Neuronal stem cell (in vitro differentiated cells): ENCODE data around the gene ZNF536.

Source experiments
- DNase-seq: peaks from one replicate; pipeline ENCODE4 v3.0.0-alpha.2; 2013; ENCODE audit warnings: low spot score
- H2AFZ ChIP-seq: one replicate; pipeline ENCODE4 v1.6.1; 2013; ENCODE audit warnings: mild to moderate bottlenecking, low read length, inconsistent platforms
- H2AK5ac ChIP-seq: 2 replicates; pipeline ENCODE4 v1.6.1; 2013; ENCODE audit warnings: low read depth, mild to moderate bottlenecking, inconsistent platforms, low read length, moderate library complexity, mixed read lengths
- H2BK120ac ChIP-seq: 2 replicates; pipeline ENCODE4 v1.6.1; 2013; ENCODE audit warnings: low read depth, mild to moderate bottlenecking, inconsistent platforms, low read length, moderate library complexity, mixed read lengths
- H2BK12ac ChIP-seq: one replicate; pipeline ENCODE4 v1.6.1; 2013; ENCODE audit warnings: low read length, inconsistent platforms
- H2BK15ac ChIP-seq: 2 replicates; pipeline ENCODE4 v1.6.1; 2013; ENCODE audit warnings: mild to moderate bottlenecking, low read length, inconsistent platforms, mixed read lengths
- H2BK5ac ChIP-seq: one replicate; pipeline ENCODE4 v1.6.1; 2013; ENCODE audit warnings: inconsistent platforms, mild to moderate bottlenecking, low read length, moderate library complexity
- H3K14ac ChIP-seq: one replicate; pipeline ENCODE4 v1.6.1; 2013; ENCODE audit warnings: low read length, inconsistent platforms
- H3K18ac ChIP-seq: 2 replicates; pipeline ENCODE4 v1.6.1; 2013; ENCODE audit warnings: low read length, inconsistent platforms
- H3K23ac ChIP-seq: 2 replicates; pipeline ENCODE4 v1.6.1; 2013; ENCODE audit warnings: low read depth, mild to moderate bottlenecking, mixed read lengths, low read length, inconsistent platforms; ENCODE audit not compliant: poor library complexity
- H3K27ac ChIP-seq: replicated peaks from 3 replicates; pipeline ENCODE4 v1.5.1; 2013; ENCODE audit warnings: low read length, inconsistent platforms
- H3K27me3 ChIP-seq, 3 experiments: 2 replicates each; pipeline ENCODE4 v1.6.1; 2013; ENCODE audit warnings: low read length in 3 of 3, mild to moderate bottlenecking in 2 of 3, inconsistent platforms in 1 of 3, low read depth in 1 of 3, mixed read lengths in 1 of 3, moderate library complexity in 1 of 3; ENCODE audit not compliant: control insufficient read depth in 3 of 3, insufficient read depth in 3 of 3
- H3K36me3 ChIP-seq, 2 donors: replicated peaks in 1 of 2; 2 replicates each; pipeline ENCODE4 v1.6.1; 2013; ENCODE audit warnings: low read length in 2 of 2; ENCODE audit not compliant: control insufficient read depth in 2 of 2, insufficient read depth in 2 of 2
- H3K4ac ChIP-seq: 2 replicates; pipeline ENCODE4 v1.6.1; 2013; ENCODE audit warnings: inconsistent platforms, mild to moderate bottlenecking, low read length, moderate library complexity
- H3K4me1 ChIP-seq, 2 donors: 1 replicate in 1 of 2; 2 replicates in 1 of 2; pipeline ENCODE4 v1.6.1; 2013; ENCODE audit warnings: low read length in 2 of 2, low read depth in 1 of 2; ENCODE audit not compliant: control insufficient read depth in 2 of 2, insufficient read depth in 1 of 2
- H3K4me2 ChIP-seq: one replicate; pipeline ENCODE4 v1.6.1; 2013; ENCODE audit warnings: mild to moderate bottlenecking, low read length, inconsistent platforms; ENCODE audit not compliant: insufficient read depth, poor library complexity, severe bottlenecking
- H3K4me3 ChIP-seq, 2 donors: 2 replicates each; pipeline ENCODE4 v1.5.1; 2013; ENCODE audit warnings: low read length in 2 of 2, mild to moderate bottlenecking in 2 of 2, inconsistent platforms in 1 of 2, moderate library complexity in 1 of 2
- H3K79me1 ChIP-seq: one replicate; pipeline ENCODE4 v1.6.1; 2013; ENCODE audit warnings: low read depth, mild to moderate bottlenecking, inconsistent platforms, low read length, moderate library complexity
- H3K9ac ChIP-seq: one replicate; pipeline ENCODE4 v1.6.1; 2013; ENCODE audit warnings: mild to moderate bottlenecking, low read depth, low read length, inconsistent platforms; ENCODE audit not compliant: poor library complexity
- H3K9me3 ChIP-seq, 2 donors: replicated peaks in 1 of 2; 2 replicates each; pipeline versions ENCODE3 to v1.6.1; 2013; ENCODE audit warnings: low read length in 2 of 2, mild to moderate bottlenecking in 2 of 2, inconsistent platforms in 1 of 2, low read depth in 1 of 2, mixed read lengths in 1 of 2, moderate library complexity in 1 of 2; ENCODE audit not compliant: control insufficient read depth in 2 of 2, insufficient read depth in 1 of 2
- H4K8ac ChIP-seq: one replicate; pipeline ENCODE4 v1.6.1; 2013; ENCODE audit warnings: low read depth, mild to moderate bottlenecking, inconsistent platforms, low read length, moderate library complexity
- H4K91ac ChIP-seq: one replicate; pipeline ENCODE4 v1.6.1; 2013; ENCODE audit warnings: low read length, low read depth, mild to moderate bottlenecking, inconsistent platforms; ENCODE audit not compliant: poor library complexity
- WGBS, 2 donors: extraction: QIAGEN DNeasy Blood & Tissue Kit; methylation state at CpG; one replicate each; pipeline ENCODE4 v1.1.7; 2013; ENCODE audit warnings: missing lambda C conversion rate in 2 of 2, mixed read lengths in 1 of 2; ENCODE audit not compliant: insufficient read length in 2 of 2, insufficient replicate concordance in 1 of 2; ENCODE audit errors: extremely low coverage in 2 of 2; 5-methylcytosine and 5-hydroxymethylcytosine counted together

The ZNF536 gene

DNA sequence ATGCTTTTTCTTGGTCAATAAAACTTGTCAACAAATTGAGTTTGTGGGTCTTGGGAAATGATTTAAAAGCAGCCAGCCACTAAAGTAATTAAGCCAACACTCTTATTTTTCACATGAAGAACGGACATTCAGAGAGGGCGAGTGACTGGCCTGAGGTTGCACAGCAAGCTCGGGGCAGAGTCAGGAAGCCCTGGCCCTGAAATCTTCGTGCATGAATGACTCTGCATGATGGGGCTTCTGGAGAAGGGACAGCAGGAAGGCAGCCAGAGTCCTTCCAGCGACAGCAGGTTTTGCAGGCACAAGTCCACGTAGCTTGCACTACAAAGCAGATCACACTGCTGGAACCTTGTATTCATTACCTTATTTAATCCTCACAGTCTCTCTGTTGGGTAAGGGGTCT is 232.5 kb downstream of the ZNF536 start:
- Histone ChIP-seq H2AFZ (no peak overlapping the region), H3K14ac (no peak overlapping the region), H4K8ac (no peak overlapping the region), H3K4me2 (no peak overlapping the region), H2BK120ac (no peak overlapping the region), H3K4ac (no peak overlapping the region), H2BK15ac (no peak overlapping the region), H2BK12ac (peak overlapping the region; percentile 42), H3K4me3 (no peak overlapping the region), H2BK5ac (no peak overlapping the region), H3K18ac (no peak overlapping the region), H3K9ac (no peak overlapping the region), H3K79me1 (no peaks in the 10 kb centered on the region), H3K9me3 (peaks cover 0 to 2% of the 10 kb centered on the region in 2 donors), H3K4me1 (no peaks in the 10 kb centered on the region), H2AK5ac (no peak overlapping the region), H4K91ac (no peak overlapping the region), H3K27me3 (no peaks in the 10 kb centered on the region), H3K36me3 (no peaks in the 10 kb centered on the region), H3K27ac (no peak overlapping the region), H3K23ac (no peak overlapping the region)
- whole genome bisulfite sequencing, 2 donors: no CpG with 5 or more reads among the region's 6 CpGs
- DNase-seq: no peak

DNA sequence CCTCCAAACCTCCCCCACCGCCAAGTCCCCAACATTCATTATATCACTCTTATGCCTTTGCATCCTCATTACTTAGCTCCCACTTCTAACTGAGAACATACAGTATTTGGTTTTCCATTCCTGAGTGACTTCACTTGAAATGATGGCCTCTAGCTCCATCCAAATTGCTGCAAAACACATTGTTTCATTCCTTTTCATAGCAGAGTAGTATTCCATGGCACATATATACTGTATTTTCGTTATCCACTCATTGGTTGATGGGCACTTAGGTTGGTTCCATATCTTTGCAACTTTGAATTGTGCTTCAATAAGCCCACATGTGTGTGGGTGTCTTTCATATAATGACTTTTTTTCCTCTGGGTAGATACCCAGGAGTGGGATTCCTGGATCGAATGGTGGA is 233.1 kb downstream of the ZNF536 start:
- no peak overlapping the region for H3K4ac ChIP-seq
- no peaks in the 10 kb centered on the region for H3K36me3 ChIP-seq
- peaks cover 0 to 2% of the 10 kb centered on the region in 2 donors for H3K9me3 ChIP-seq
- H4K8ac ChIP-seq: no peak overlapping the region
- no peak overlapping the region for H2BK15ac ChIP-seq
- no peak overlapping the region for H3K9ac ChIP-seq
- no peaks in the 10 kb centered on the region for H3K4me1 ChIP-seq
- H2BK12ac ChIP-seq: no peak overlapping the region
- no peak overlapping the region for H2AK5ac ChIP-seq
- no peak overlapping the region for H3K23ac ChIP-seq
- no peak for DNase-seq
- H3K27me3 ChIP-seq: no peaks in the 10 kb centered on the region
- no peak overlapping the region for H4K91ac ChIP-seq
- no peak overlapping the region for H3K18ac ChIP-seq
- no CpG with 5 or more reads among the region's 3 CpGs for WGBS, 2 donors
- H2BK120ac ChIP-seq: no peak overlapping the region
- no peak overlapping the region for H2AFZ ChIP-seq
- no peaks in the 10 kb centered on the region for H3K79me1 ChIP-seq
- no peak overlapping the region for H2BK5ac ChIP-seq
- H3K4me2 ChIP-seq: no peak overlapping the region
- H3K4me3 ChIP-seq: no peak overlapping the region
- no peak overlapping the region for H3K14ac ChIP-seq
- H3K27ac ChIP-seq: no peak overlapping the region

DNA sequence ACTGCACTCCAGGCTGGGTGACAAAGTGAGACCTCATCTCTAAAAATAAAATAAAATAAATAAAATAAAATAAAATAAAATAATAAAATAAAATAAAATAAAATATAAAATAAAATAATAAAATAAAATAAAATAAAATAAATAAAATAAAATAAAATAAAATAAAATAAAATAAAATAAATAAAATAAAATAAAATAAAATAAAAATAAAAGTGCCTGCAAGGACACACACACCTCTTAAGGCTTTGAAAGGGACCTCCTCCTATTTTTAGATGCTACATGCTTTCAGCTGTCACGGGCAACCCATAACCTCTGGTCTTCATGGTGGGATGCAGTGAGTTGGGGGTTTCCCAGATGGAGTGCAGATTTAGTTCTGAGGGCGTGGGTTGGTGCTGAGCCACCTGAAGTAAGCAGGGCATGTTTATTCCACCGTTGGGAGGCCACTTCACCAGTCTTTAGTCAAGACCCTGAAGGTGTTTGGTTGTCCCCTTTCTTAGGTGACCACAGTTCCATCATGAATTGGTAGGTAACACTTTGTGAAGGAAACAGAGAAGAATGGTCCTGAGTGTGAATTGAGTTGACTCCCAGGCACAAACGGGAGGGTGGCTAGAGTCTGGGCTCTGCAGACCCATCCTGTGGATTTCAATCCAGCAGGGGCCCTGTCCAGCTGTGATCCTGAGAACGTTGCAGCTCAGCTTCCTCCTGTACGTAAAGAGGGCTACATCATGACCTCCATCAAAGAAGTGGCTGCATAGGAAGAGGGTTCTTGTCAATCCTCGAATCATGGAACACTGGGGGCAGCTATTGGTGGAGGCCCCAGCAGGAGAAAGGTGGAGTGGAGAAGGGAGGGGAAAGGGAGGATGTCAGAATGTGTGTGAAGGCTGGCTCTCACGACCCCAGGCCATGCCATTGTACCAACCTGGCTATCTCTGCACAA is 234.2 kb downstream of the ZNF536 start:
- Histone ChIP-seq H3K4me1 (no peaks in the 10 kb centered on the region), H3K4ac (no peak overlapping the region), H3K27me3 (no peaks in the 10 kb centered on the region), H3K9ac (no peak overlapping the region), H2BK5ac (no peak overlapping the region), H2AFZ (no peak overlapping the region), H3K14ac (no peak overlapping the region), H3K27ac (no peak overlapping the region), H3K4me3 (no peak overlapping the region), H3K4me2 (no peak overlapping the region), H3K18ac (no peak overlapping the region), H3K79me1 (no peaks in the 10 kb centered on the region), H2BK12ac (no peak overlapping the region), H3K36me3 (no peaks in the 10 kb centered on the region), H4K8ac (no peak overlapping the region), H3K9me3 (peaks cover 0 to 2% of the 10 kb centered on the region in 2 donors), H2AK5ac (no peak overlapping the region), H4K91ac (no peak overlapping the region), H3K23ac (no peak overlapping the region), H2BK15ac (no peak overlapping the region), H2BK120ac (no peak overlapping the region)
- WGBS, 2 donors: no CpG with 5 or more reads among the region's 8 CpGs
- no peak for DNase-seq
